Measurements from ENCODE around the gene PRUNE2. TPM values are rescaled to one million over a fixed set of nuclear protein-coding genes. Genes with fewer than 3 reads are reported as not detected.

Gene PRUNE2
- total RNA-seq, 3 donors from 2014 or later = 4.6 to 14.7 (median 12.0) TPM

- no peaks in the 10 kb centered on the region for H3K36me3 ChIP-seq
- H3K4me3 ChIP-seq = peak overlapping the region; percentile 31 to 59 (median 38)
- H3K4me1 ChIP-seq = no peaks in the 10 kb centered on the region
- H3K9me3 ChIP-seq = no peaks in the 10 kb centered on the region
- no peak overlapping the region for H3K27ac ChIP-seq
- DNase-seq (ENCODE audit: low spot score in 2 of 2) = no peak
- TF ChIP-seq POLR2A (IDR thresholded peaks at IDR 0.05) = no peak
- TF ChIP-seq CTCF (IDR thresholded peaks at IDR 0.05) = no peak
- TF ChIP-seq POLR2AphosphoS5 (IDR thresholded peaks at IDR 0.05) = no peak
- intact Hi-C loops (cut with DNase I; ENCODE audit: low total_unique reads) = loop anchor here (10.0 kb wide), 1 partner anchor 193 kb away; no protein-coding TSS in a partner anchor
- no peaks in the 10 kb centered on the region for H3K27me3 ChIP-seq
These were observed 214.2 kb downstream of the PRUNE2 start for GRCh38 chr9:76691517-76692313.

GRCh38 chr9:76690973-76691370 is 214.9 kb downstream of the PRUNE2 start:
- no peaks in the 10 kb centered on the region for H3K27me3 ChIP-seq
- no peaks in the 10 kb centered on the region for H3K4me1 ChIP-seq

GRCh38 chr9:76690246-76690972 is 215.5 kb downstream of the PRUNE2 start:
- no peaks in the 10 kb centered on the region for H3K9me3 ChIP-seq
- intact Hi-C loops (cut with DNase I; ENCODE audit: low total_unique reads) = loop anchor here (10.0 kb wide), 1 partner anchor 194 kb away; no protein-coding TSS in a partner anchor
- no peak overlapping the region for H3K27ac ChIP-seq

More at GRCh38 chr9:76690973-76691370, 214.9 kb downstream of the PRUNE2 start:
- intact Hi-C loops (cut with DNase I; ENCODE audit: low total_unique reads) = loop anchor here (10.0 kb wide), 1 partner anchor 194 kb away; no protein-coding TSS in a partner anchor
- no peaks in the 10 kb centered on the region for H3K36me3 ChIP-seq
- no peak overlapping the region for H3K4me3 ChIP-seq
- DNase-seq (ENCODE audit: low spot score in 2 of 2) = no peak
- H3K9me3 ChIP-seq = no peaks in the 10 kb centered on the region
- no peak overlapping the region for H3K27ac ChIP-seq
- no peak for TF ChIP-seq CTCF (IDR thresholded peaks at IDR 0.05)
- no peak for TF ChIP-seq POLR2AphosphoS5 (IDR thresholded peaks at IDR 0.05)
- TF ChIP-seq POLR2A (IDR thresholded peaks at IDR 0.05) = no peak

GRCh38 chr9:76688471-76689238 is 217.3 kb downstream of the PRUNE2 start:
- H3K36me3 ChIP-seq = no peaks in the 10 kb centered on the region
- H3K4me3 ChIP-seq = no peak overlapping the region
- H3K27me3 ChIP-seq = no peaks in the 10 kb centered on the region
- H3K9me3 ChIP-seq = no peaks in the 10 kb centered on the region
- H3K27ac ChIP-seq = no peak overlapping the region
- no peaks in the 10 kb centered on the region for H3K4me1 ChIP-seq
- DNase-seq (ENCODE audit: low spot score in 2 of 2) = no peak
- TF ChIP-seq POLR2AphosphoS5 (IDR thresholded peaks at IDR 0.05) = no peak
- no peak for TF ChIP-seq POLR2A (IDR thresholded peaks at IDR 0.05)
- TF ChIP-seq CTCF (IDR thresholded peaks at IDR 0.05) = no peak
- intact Hi-C loops (cut with DNase I; ENCODE audit: low total_unique reads) = no loop called here

More at GRCh38 chr9:76690246-76690972, 215.5 kb downstream of the PRUNE2 start:
- Histone ChIP-seq H3K4me1 (no peaks in the 10 kb centered on the region), H3K27me3 (no peaks in the 10 kb centered on the region), H3K4me3 (no peak overlapping the region), H3K36me3 (no peaks in the 10 kb centered on the region)
- no peak for TF ChIP-seq POLR2AphosphoS5 (IDR thresholded peaks at IDR 0.05)
- TF ChIP-seq CTCF (IDR thresholded peaks at IDR 0.05) = no peak
- TF ChIP-seq POLR2A (IDR thresholded peaks at IDR 0.05) = no peak
- DNase-seq (ENCODE audit: low spot score in 2 of 2) = no peak

All from breast epithelium (tissue), 4 donors.